Astrocyte (in vitro differentiated cells and primary cell): ENCODE results near the gene CHST9. TPM values are rescaled to one million over a fixed set of nuclear protein-coding genes. Genes with fewer than 3 reads are reported as not detected.
A peak's percentile ranks its signal among the peaks of the same experiment; 100 is the strongest.

Experiments
- DNase-seq: peaks from one replicate; pipeline ENCODE4 v3.0.0-alpha.2; 2010; ENCODE audit warnings: low read depth
- FAIRE-seq: peaks from 2 replicates; lab custom pipeline; 2011; peaks lifted over from hg19 to GRCh38; lab: Jason Lieb, UNC
- H2AFZ ChIP-seq: 2 replicates; pipeline ENCODE4 v1.6.0; 2012; ENCODE audit warnings: low read depth, low read length, inconsistent platforms
- H3K27ac ChIP-seq: 2 replicates; pipeline ENCODE4 v1.5.1; 2011; ENCODE audit warnings: low read depth, low read length, inconsistent platforms
- H3K27me3 ChIP-seq: 2 replicates; pipeline ENCODE4 v1.6.0; 2011; ENCODE audit warnings: low read length, inconsistent platforms; ENCODE audit not compliant: insufficient read depth
- H3K36me3 ChIP-seq: 2 replicates; pipeline ENCODE4 v1.5.1; 2011; ENCODE audit warnings: low read length, inconsistent platforms; ENCODE audit not compliant: insufficient read depth
- H3K4me1 ChIP-seq: 2 replicates; pipeline ENCODE4 v1.5.1; 2011; ENCODE audit warnings: low read length, inconsistent platforms; ENCODE audit not compliant: insufficient read depth
- H3K4me2 ChIP-seq: 2 replicates; pipeline ENCODE4 v1.6.0; 2012; ENCODE audit warnings: low read length, inconsistent platforms
- H3K4me3 ChIP-seq: 2 replicates; pipeline ENCODE4 v1.5.1; 2011; ENCODE audit warnings: low read depth, mild to moderate bottlenecking, low read length, inconsistent platforms; ENCODE audit not compliant: insufficient read depth
- H3K79me2 ChIP-seq: 2 replicates; pipeline ENCODE4 v1.6.0; 2012; ENCODE audit warnings: mild to moderate bottlenecking, low read length, inconsistent platforms; ENCODE audit not compliant: insufficient read depth
- H3K9ac ChIP-seq: 2 replicates; pipeline ENCODE4 v1.6.0; 2012; ENCODE audit warnings: mild to moderate bottlenecking, low read length, inconsistent platforms
- H3K9me3 ChIP-seq: 2 replicates; pipeline ENCODE4 v1.5.1; 2012; ENCODE audit warnings: low read depth, mild to moderate bottlenecking, low read length, inconsistent platforms; ENCODE audit not compliant: insufficient read depth
- H4K20me1 ChIP-seq: 2 replicates; pipeline ENCODE4 v1.6.0; 2012; ENCODE audit warnings: low read length, inconsistent platforms; ENCODE audit not compliant: insufficient read depth
- H3K27ac Mint-ChIP-seq: one replicate; pipeline ENCODE4 v1.8.0; 2021; ENCODE audit warnings: mild to moderate bottlenecking, mixed read lengths; ENCODE audit not compliant: unreplicated experiment
- H3K27me3 Mint-ChIP-seq: one replicate; pipeline ENCODE4 v1.8.0; 2021; ENCODE audit warnings: low read depth, mixed read lengths; ENCODE audit not compliant: unreplicated experiment
- H3K36me3 Mint-ChIP-seq: one replicate; pipeline ENCODE4 v1.8.0; 2021; ENCODE audit warnings: low read depth, mixed read lengths; ENCODE audit not compliant: unreplicated experiment
- H3K4me1 Mint-ChIP-seq: one replicate; pipeline ENCODE4 v1.8.0; 2021; ENCODE audit warnings: low read depth, mixed read lengths; ENCODE audit not compliant: unreplicated experiment
- H3K4me3 Mint-ChIP-seq: one replicate; pipeline ENCODE4 v1.8.0; 2021; ENCODE audit warnings: mild to moderate bottlenecking, moderate library complexity, mixed read lengths; ENCODE audit not compliant: unreplicated experiment
- H3K9me3 Mint-ChIP-seq: one replicate; pipeline ENCODE4 v1.8.0; 2021; ENCODE audit warnings: mild to moderate bottlenecking, mixed read lengths; ENCODE audit not compliant: unreplicated experiment
- EZH2 ChIP-seq: IDR thresholded peaks from 2 replicates; pipeline ENCODE4 v1.6.1; 2012; ENCODE audit warnings: mild to moderate bottlenecking, low read length, inconsistent platforms; ENCODE audit not compliant: insufficient read depth
- total RNA-seq: library from RNA; stranded (reverse); gene quantifications from 2 replicates; pipeline ENCODE4 v1.2.1, GENCODE V29; 2021
- TF ChIP-seq, protein P1 (sequence below): IDR thresholded peaks from 2 replicates; pipeline ENCODE4 v1.5.1; 2011; ENCODE audit warnings: low read depth, mild to moderate bottlenecking, inconsistent platforms, low read length, moderate library complexity; ENCODE audit not compliant: insufficient read depth

Gene CHST9
- total RNA-seq, 1 donor from 2014 or later = 1.3 TPM

DNA sequence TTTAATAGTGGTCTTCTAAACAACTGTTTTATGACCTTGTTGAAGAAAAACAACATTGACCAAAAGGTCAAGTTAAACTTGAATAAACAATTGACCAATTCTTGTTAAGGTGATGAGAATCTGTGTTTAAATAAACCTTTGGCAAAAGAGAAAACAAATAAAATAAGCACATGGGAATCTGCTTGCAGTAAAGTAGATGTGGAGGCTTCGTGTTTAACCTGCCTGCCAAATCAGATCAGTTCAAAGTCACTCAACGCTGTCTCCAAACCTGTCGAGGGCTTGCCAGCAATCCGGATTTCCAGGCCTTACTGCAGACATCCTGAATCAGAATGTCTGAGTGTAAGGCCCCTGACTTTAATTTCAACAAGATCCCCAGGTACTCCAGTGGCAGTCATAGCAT lies 264.5 kb downstream of the CHST9 start:
- H3K9me3 ChIP-seq = peaks cover 2% of the 10 kb centered on the region
- Mint-ChIP-seq H3K4me1 (peaks cover 7% of the 10 kb centered on the region), H3K27ac (no peak overlapping the region), H3K9me3 (no peaks in the 10 kb centered on the region), H3K36me3 (no peaks in the 10 kb centered on the region), H3K4me3 (no peak overlapping the region), H3K27me3 (peaks cover 5% of the 10 kb centered on the region)
- no peak overlapping the region for H3K9ac ChIP-seq
- H3K27ac ChIP-seq = no peak overlapping the region
- no peaks in the 10 kb centered on the region for H3K79me2 ChIP-seq
- no peak for FAIRE-seq
- H2AFZ ChIP-seq = no peak overlapping the region
- H3K27me3 ChIP-seq = no peaks in the 10 kb centered on the region
- no peak overlapping the region for H3K4me2 ChIP-seq
- H3K36me3 ChIP-seq = no peaks in the 10 kb centered on the region
- no peaks in the 10 kb centered on the region for H4K20me1 ChIP-seq
- H3K4me1 ChIP-seq = no peaks in the 10 kb centered on the region
- no peak for DNase-seq
- TF ChIP-seq, protein P1, sequence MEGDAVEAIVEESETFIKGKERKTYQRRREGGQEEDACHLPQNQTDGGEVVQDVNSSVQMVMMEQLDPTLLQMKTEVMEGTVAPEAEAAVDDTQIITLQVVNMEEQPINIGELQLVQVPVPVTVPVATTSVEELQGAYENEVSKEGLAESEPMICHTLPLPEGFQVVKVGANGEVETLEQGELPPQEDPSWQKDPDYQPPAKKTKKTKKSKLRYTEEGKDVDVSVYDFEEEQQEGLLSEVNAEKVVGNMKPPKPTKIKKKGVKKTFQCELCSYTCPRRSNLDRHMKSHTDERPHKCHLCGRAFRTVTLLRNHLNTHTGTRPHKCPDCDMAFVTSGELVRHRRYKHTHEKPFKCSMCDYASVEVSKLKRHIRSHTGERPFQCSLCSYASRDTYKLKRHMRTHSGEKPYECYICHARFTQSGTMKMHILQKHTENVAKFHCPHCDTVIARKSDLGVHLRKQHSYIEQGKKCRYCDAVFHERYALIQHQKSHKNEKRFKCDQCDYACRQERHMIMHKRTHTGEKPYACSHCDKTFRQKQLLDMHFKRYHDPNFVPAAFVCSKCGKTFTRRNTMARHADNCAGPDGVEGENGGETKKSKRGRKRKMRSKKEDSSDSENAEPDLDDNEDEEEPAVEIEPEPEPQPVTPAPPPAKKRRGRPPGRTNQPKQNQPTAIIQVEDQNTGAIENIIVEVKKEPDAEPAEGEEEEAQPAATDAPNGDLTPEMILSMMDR = no peak
- TF ChIP-seq EZH2 = no peak
- no peak overlapping the region for H3K4me3 ChIP-seq

- peaks cover 2% of the 10 kb centered on the region for H3K9me3 ChIP-seq
- no peak overlapping the region for H3K4me3 Mint-ChIP-seq
- no peak overlapping the region for H3K9ac ChIP-seq
- no peak overlapping the region for H3K4me2 ChIP-seq
- no peaks in the 10 kb centered on the region for H3K9me3 Mint-ChIP-seq
- no peak overlapping the region for H3K27ac ChIP-seq
- no peaks in the 10 kb centered on the region for H3K27me3 ChIP-seq
- H4K20me1 ChIP-seq = no peaks in the 10 kb centered on the region
- H3K4me3 ChIP-seq = no peak overlapping the region
- peak overlapping the region; percentile 17 for H3K27ac Mint-ChIP-seq
- DNase-seq = no peak
- TF ChIP-seq EZH2 = no peak
- TF ChIP-seq, protein P1 = no peak
- no peak for FAIRE-seq
- no peaks in the 10 kb centered on the region for H3K4me1 ChIP-seq
- peaks cover 5% of the 10 kb centered on the region for H3K27me3 Mint-ChIP-seq
- H3K4me1 Mint-ChIP-seq = peaks cover 7% of the 10 kb centered on the region
- H3K36me3 Mint-ChIP-seq = no peaks in the 10 kb centered on the region
- H2AFZ ChIP-seq = no peak overlapping the region
- H3K36me3 ChIP-seq = no peaks in the 10 kb centered on the region
- no peaks in the 10 kb centered on the region for H3K79me2 ChIP-seq
These were observed 265.5 kb downstream of the CHST9 start for GRCh38 chr18:26919627-26920026.

- H3K4me3 ChIP-seq = no peak overlapping the region
- no peak for FAIRE-seq
- H3K4me1 ChIP-seq = no peaks in the 10 kb centered on the region
- peaks cover 2% of the 10 kb centered on the region for H3K9me3 ChIP-seq
- Mint-ChIP-seq H3K27ac (no peak overlapping the region), H3K9me3 (no peaks in the 10 kb centered on the region), H3K4me1 (peaks cover 7% of the 10 kb centered on the region), H3K4me3 (no peak overlapping the region), H3K36me3 (no peaks in the 10 kb centered on the region), H3K27me3 (peaks cover 5% of the 10 kb centered on the region)
- H3K27ac ChIP-seq = no peak overlapping the region
- no peaks in the 10 kb centered on the region for H3K36me3 ChIP-seq
- H3K9ac ChIP-seq = no peak overlapping the region
- TF ChIP-seq, protein P1 = no peak
- TF ChIP-seq EZH2 = no peak
- H3K4me2 ChIP-seq = no peak overlapping the region
- no peaks in the 10 kb centered on the region for H4K20me1 ChIP-seq
- no peaks in the 10 kb centered on the region for H3K79me2 ChIP-seq
- DNase-seq = no peak
- no peaks in the 10 kb centered on the region for H3K27me3 ChIP-seq
- no peak overlapping the region for H2AFZ ChIP-seq
These were observed 265.9 kb downstream of the CHST9 start for GRCh38 chr18:26919201-26919600.
